OCI-LY7 (cell line): ENCODE data around the gene BCAN. TPM values are rescaled to one million over a fixed set of nuclear protein-coding genes. Genes with fewer than 3 reads are reported as not detected.

Source experiments
- total RNA-seq, 2 experiments: library from RNA; depleted of rRNA in 1 of 2; stranded (reverse); fragments of >200 nt in 1 of 2; shearing (Covaris generic) in 1 of 2; gene quantifications; 2 replicates each; pipeline ENCODE4 v1.2.3, GENCODE V29; 2014 to 2022

The BCAN gene
- total RNA-seq, 2 experiments from 2014 or later, result not detected

Other genes with a start within 250 kb of the BCAN start
- gene MEF2D, start 141.3 kb upstream of the BCAN start, total RNA-seq (2014; rRNA removed; shearing (Covaris generic)), result 23.4 and 42.7 TPM in 2 replicates
- 92.3 and 101 TPM in 2 replicates for gene MEF2D, start 141.3 kb upstream of the BCAN start, total RNA-seq (2022)
- 22.4 and 26.1 TPM in 2 replicates for gene IQGAP3, start 69.6 kb upstream of the BCAN start, total RNA-seq (2014; rRNA removed; shearing (Covaris generic))
- gene IQGAP3, start 69.6 kb upstream of the BCAN start, total RNA-seq (2022), result 28.7 and 37.1 TPM in 2 replicates
- gene TTC24, start 62.4 kb upstream of the BCAN start, total RNA-seq (2014; rRNA removed; shearing (Covaris generic)), result 2.8 and 3.6 TPM in 2 replicates
- gene TTC24, start 62.4 kb upstream of the BCAN start, total RNA-seq (2022), result 11.9 and 12.4 TPM in 2 replicates
- 71.6 and 81.5 TPM in 2 replicates for gene NAXE, start 50.3 kb upstream of the BCAN start, total RNA-seq (2014; rRNA removed; shearing (Covaris generic))
- 56.1 and 61.1 TPM in 2 replicates for gene NAXE, start 50.3 kb upstream of the BCAN start, total RNA-seq (2022)
- 33.3 and 40.9 TPM in 2 replicates for gene GPATCH4, start 40.6 kb upstream of the BCAN start, total RNA-seq (2014; rRNA removed; shearing (Covaris generic))
- gene GPATCH4, start 40.6 kb upstream of the BCAN start, total RNA-seq (2022), result 38.5 and 51.6 TPM in 2 replicates
- gene HAPLN2, start 22.7 kb upstream of the BCAN start, total RNA-seq (2014; rRNA removed; shearing (Covaris generic)), result 0.41 and 0.62 TPM in 2 replicates
- 1.1 and 1.4 TPM in 2 replicates for gene HAPLN2, start 22.7 kb upstream of the BCAN start, total RNA-seq (2022)
- gene NES, start 35.3 kb downstream of the BCAN start, total RNA-seq (2014; rRNA removed; shearing (Covaris generic)), result not detected in 2 replicates
- gene NES, start 35.3 kb downstream of the BCAN start, total RNA-seq (2022), result not detected in 2 replicates
- 1.4 and 2.8 TPM in 2 replicates for gene CRABP2, start 63.5 kb downstream of the BCAN start, total RNA-seq (2014; rRNA removed; shearing (Covaris generic))
- gene CRABP2, start 63.5 kb downstream of the BCAN start, total RNA-seq (2022), result 1.5 and 2.1 TPM in 2 replicates
- gene METTL25B, start 86.4 kb downstream of the BCAN start, total RNA-seq (2014; rRNA removed; shearing (Covaris generic)), result 24.7 and 28.0 TPM in 2 replicates
- gene METTL25B, start 86.4 kb downstream of the BCAN start, total RNA-seq (2022), result 45.6 and 54.1 TPM in 2 replicates
- gene ISG20L2, start 86.6 kb downstream of the BCAN start, total RNA-seq (2014; rRNA removed; shearing (Covaris generic)), result 36.5 and 37.9 TPM in 2 replicates
- 71.3 and 74.1 TPM in 2 replicates for gene ISG20L2, start 86.6 kb downstream of the BCAN start, total RNA-seq (2022)
- gene MRPL24, start 99.0 kb downstream of the BCAN start, total RNA-seq (2014; rRNA removed; shearing (Covaris generic)), result 55.3 and 69.0 TPM in 2 replicates
- 49.3 and 56.6 TPM in 2 replicates for gene MRPL24, start 99.0 kb downstream of the BCAN start, total RNA-seq (2022)
- gene HDGF, start 109.6 kb downstream of the BCAN start, total RNA-seq (2014; rRNA removed; shearing (Covaris generic)), result 291 and 346 TPM in 2 replicates
- 315 and 329 TPM in 2 replicates for gene HDGF, start 109.6 kb downstream of the BCAN start, total RNA-seq (2022)
- gene PRCC, start 125.4 kb downstream of the BCAN start, total RNA-seq (2014; rRNA removed; shearing (Covaris generic)), result 53.7 and 54.0 TPM in 2 replicates
- gene PRCC, start 125.4 kb downstream of the BCAN start, total RNA-seq (2022), result 81.5 and 82.9 TPM in 2 replicates
- gene SH2D2A, start 174.7 kb downstream of the BCAN start, total RNA-seq (2014; rRNA removed; shearing (Covaris generic)), result 5.5 and 5.8 TPM in 2 replicates
- gene SH2D2A, start 174.7 kb downstream of the BCAN start, total RNA-seq (2022), result 2.1 and 2.2 TPM in 2 replicates
- gene INSRR, start 217.0 kb downstream of the BCAN start, total RNA-seq (2014; rRNA removed; shearing (Covaris generic)), result not detected in 2 replicates
- gene INSRR, start 217.0 kb downstream of the BCAN start, total RNA-seq (2022), result not detected in 2 replicates
- not detected in 2 replicates for gene NTRK1, start 218.7 kb downstream of the BCAN start, total RNA-seq (2014; rRNA removed; shearing (Covaris generic))
- gene NTRK1, start 218.7 kb downstream of the BCAN start, total RNA-seq (2022), result not detected in 2 replicates